Liver (tissue), 9 donors: ENCODE data around the gene CRPPA. TPM values are rescaled to one million over a fixed set of nuclear protein-coding genes. Genes with fewer than 3 reads are reported as not detected.

Experiments
- DNase-seq: peaks from one replicate; pipeline ENCODE4 v3.0.0-alpha.2; 2017; ENCODE audit warnings: low spot score
- H3K27ac ChIP-seq, 2 donors: one replicate each; pipeline ENCODE4 v1.7.0; 2013; ENCODE audit warnings: inconsistent platforms in 2 of 2, low read length in 2 of 2, control low read depth in 1 of 2, low read depth in 1 of 2, mild to moderate bottlenecking in 1 of 2
- H3K27me3 ChIP-seq, 4 donors: one replicate each; pipeline versions ENCODE4 v1.6.1 to v1.7.0; 2013; ENCODE audit warnings: low read length in 3 of 4, inconsistent platforms in 1 of 4, mild to moderate bottlenecking in 1 of 4, moderate library complexity in 1 of 4; ENCODE audit not compliant: control insufficient read depth in 4 of 4, insufficient read depth in 4 of 4
- H3K36me3 ChIP-seq, 4 donors: one replicate each; pipeline versions ENCODE4 v1.6.1 to v1.7.0; 2013; ENCODE audit warnings: low read length in 3 of 4, mild to moderate bottlenecking in 3 of 4, low read depth in 1 of 4, moderate library complexity in 1 of 4; ENCODE audit not compliant: control insufficient read depth in 4 of 4, insufficient read depth in 3 of 4
- H3K4me1 ChIP-seq, 4 donors: one replicate each; pipeline versions ENCODE4 v1.6.1 to v1.7.0; 2013; ENCODE audit warnings: low read length in 3 of 4, mild to moderate bottlenecking in 3 of 4, moderate library complexity in 1 of 4; ENCODE audit not compliant: control insufficient read depth in 4 of 4, insufficient read depth in 4 of 4
- H3K4me3 ChIP-seq, 3 donors: one replicate each; pipeline versions ENCODE4 v1.6.1 to v1.7.0; 2013; ENCODE audit warnings: low read length in 3 of 3, control low read depth in 1 of 3, low read depth in 1 of 3, mild to moderate bottlenecking in 1 of 3
- H3K9ac ChIP-seq, 2 donors: one replicate each; pipeline ENCODE4 v1.7.0; 2013; ENCODE audit warnings: low read length in 2 of 2, mild to moderate bottlenecking in 2 of 2, moderate library complexity in 2 of 2, control low read depth in 1 of 2, low read depth in 1 of 2
- H3K9me3 ChIP-seq, 4 donors: one replicate each; pipeline versions ENCODE4 v1.6.1 to v1.7.0; 2013; ENCODE audit warnings: low read length in 3 of 4; ENCODE audit not compliant: control insufficient read depth in 4 of 4
- EGR1 ChIP-seq, 2 donors: IDR thresholded peaks; 2 replicates each; pipeline ENCODE4 v1.6.1; 2016 to 2018; ENCODE audit warnings: antibody characterized with exemption in 2 of 2, low read depth in 2 of 2
- FOXA1 ChIP-seq: IDR thresholded peaks from 2 replicates; pipeline ENCODE4 v1.6.1; 2016; ENCODE audit warnings: antibody characterized with exemption
- FOXA2 ChIP-seq: IDR thresholded peaks from 2 replicates; pipeline ENCODE4 v1.6.1; 2016; ENCODE audit warnings: antibody characterized with exemption
- HNF4A ChIP-seq, 2 donors: conservative IDR thresholded peaks; 2 replicates each; pipeline ENCODE4 v1.6.1; 2016; ENCODE audit warnings: antibody characterized with exemption in 2 of 2, mild to moderate bottlenecking in 2 of 2
- JUND ChIP-seq, 2 donors: IDR thresholded peaks; 2 replicates each; pipeline ENCODE4 v1.6.1; 2016; ENCODE audit warnings: antibody characterized with exemption in 2 of 2
- NR2F2 ChIP-seq: IDR thresholded peaks from 2 replicates; pipeline ENCODE4 v1.6.1; 2016; ENCODE audit warnings: antibody characterized with exemption
- RAD21 ChIP-seq, 2 donors: IDR thresholded peaks; 2 replicates each; pipeline ENCODE4 v1.6.1; 2016; ENCODE audit warnings: antibody characterized with exemption in 2 of 2, mild to moderate bottlenecking in 2 of 2
- RXRA ChIP-seq, 2 donors: IDR thresholded peaks; 2 replicates each; pipeline ENCODE4 v1.6.1; 2017 to 2018; ENCODE audit warnings: antibody characterized with exemption in 2 of 2, mild to moderate bottlenecking in 1 of 2
- SP1 ChIP-seq: IDR thresholded peaks from 2 replicates; pipeline ENCODE4 v1.6.1; 2018; ENCODE audit warnings: antibody characterized with exemption, mild to moderate bottlenecking
- TAF1 ChIP-seq: conservative IDR thresholded peaks from 2 replicates; pipeline ENCODE4 v1.6.1; 2016; ENCODE audit warnings: antibody characterized with exemption, mild to moderate bottlenecking
- YY1 ChIP-seq: IDR thresholded peaks from 2 replicates; pipeline ENCODE4 v1.6.1; 2016; ENCODE audit warnings: antibody characterized with exemption, mild to moderate bottlenecking
- WGBS: extraction: QIAGEN DNeasy Blood & Tissue Kit; methylation state at CpG from one replicate; pipeline ENCODE4 v1.1.7; 2013; 5-methylcytosine and 5-hydroxymethylcytosine counted together
- polyA plus RNA-seq, 2 donors: library from polyadenylated mRNA; stranded (reverse) in 1 of 2; unstranded in 1 of 2; fragments of 200-250 nt in 1 of 2; fragments of >200 nt in 1 of 2; fragmentation: Nextera tagmentation in 1 of 2; extraction: Ambion mirVana in 1 of 2; gene quantifications; one replicate each; pipeline versions ENCODE4 v1.2.1 to v1.2.3, GENCODE V29; 2013 to 2015
- total RNA-seq, 2 donors: library from RNA; depleted of rRNA; stranded (reverse); fragments of >200 nt; gene quantifications; one replicate each; pipeline ENCODE4 v1.2.3, GENCODE V29; 2014
- TF ChIP-seq, protein P1 (sequence below): IDR thresholded peaks from 2 replicates; pipeline ENCODE4 v1.6.1; 2016; ENCODE audit warnings: antibody characterized with exemption
- TF ChIP-seq, protein P2 (sequence below): fragments of 150-350 bp; IDR thresholded peaks from 2 replicates; pipeline ENCODE4 v1.5.1; 2017; ENCODE audit warnings: improper control_type of control experiment, low read depth, low read length; ENCODE audit not compliant: missing input control
- TF ChIP-seq, protein P3 (sequence below): IDR thresholded peaks from 2 replicates; pipeline ENCODE4 v1.6.1; 2016; ENCODE audit warnings: antibody characterized with exemption, mild to moderate bottlenecking
- TF ChIP-seq, protein P4 (sequence below): IDR thresholded peaks from 2 replicates; pipeline ENCODE4 v1.6.1; 2016; ENCODE audit warnings: antibody characterized with exemption
- TF ChIP-seq, protein P5 (sequence below): IDR thresholded peaks from 2 replicates; pipeline ENCODE4 v1.6.1; 2016; ENCODE audit warnings: antibody characterized with exemption
- donor health status: healthy.
- donor health status: healthy.
- donor health status: healthy.
- donor health status: healthy.
- donor health status: healthy.

The CRPPA gene
- total and polyA plus RNA-seq, 4 donors: 0.47 to 3.7 (median 1.8) TPM

DNA sequence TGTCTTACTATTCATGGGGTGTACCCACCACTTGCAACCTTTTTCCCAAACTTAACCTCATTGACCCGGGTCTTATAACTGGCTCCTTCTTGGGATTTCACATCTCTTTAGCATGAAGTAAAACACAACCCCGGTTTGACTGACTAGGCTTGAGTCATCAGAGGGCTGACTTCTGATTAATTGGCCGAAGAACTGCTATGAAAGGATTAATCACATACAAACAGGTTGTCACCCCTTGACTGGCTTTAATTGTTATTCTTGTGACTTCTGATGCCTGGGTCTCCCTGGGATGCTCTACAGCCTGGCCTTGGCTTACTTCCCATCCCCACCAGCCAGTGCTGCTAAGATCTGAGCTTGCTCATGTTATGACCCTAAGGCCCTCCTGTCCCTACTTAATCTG, 8.8 kb upstream of the CRPPA start:
- Histone ChIP-seq H3K27ac (no peak overlapping the region), H3K27me3 (no peaks in the 10 kb centered on the region), H3K9me3 (no peaks in the 10 kb centered on the region), H3K36me3 (no peaks in the 10 kb centered on the region), H3K4me1 (no peaks in the 10 kb centered on the region), H3K9ac (no peak overlapping the region), H3K4me3 (no peak overlapping the region)
- TF ChIP-seq, protein P1, sequence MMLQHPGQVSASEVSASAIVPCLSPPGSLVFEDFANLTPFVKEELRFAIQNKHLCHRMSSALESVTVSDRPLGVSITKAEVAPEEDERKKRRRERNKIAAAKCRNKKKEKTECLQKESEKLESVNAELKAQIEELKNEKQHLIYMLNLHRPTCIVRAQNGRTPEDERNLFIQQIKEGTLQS: no peak
- no peak for TF ChIP-seq RAD21 (IDR thresholded peaks at IDR 0.05)
- TF ChIP-seq, protein P2, sequence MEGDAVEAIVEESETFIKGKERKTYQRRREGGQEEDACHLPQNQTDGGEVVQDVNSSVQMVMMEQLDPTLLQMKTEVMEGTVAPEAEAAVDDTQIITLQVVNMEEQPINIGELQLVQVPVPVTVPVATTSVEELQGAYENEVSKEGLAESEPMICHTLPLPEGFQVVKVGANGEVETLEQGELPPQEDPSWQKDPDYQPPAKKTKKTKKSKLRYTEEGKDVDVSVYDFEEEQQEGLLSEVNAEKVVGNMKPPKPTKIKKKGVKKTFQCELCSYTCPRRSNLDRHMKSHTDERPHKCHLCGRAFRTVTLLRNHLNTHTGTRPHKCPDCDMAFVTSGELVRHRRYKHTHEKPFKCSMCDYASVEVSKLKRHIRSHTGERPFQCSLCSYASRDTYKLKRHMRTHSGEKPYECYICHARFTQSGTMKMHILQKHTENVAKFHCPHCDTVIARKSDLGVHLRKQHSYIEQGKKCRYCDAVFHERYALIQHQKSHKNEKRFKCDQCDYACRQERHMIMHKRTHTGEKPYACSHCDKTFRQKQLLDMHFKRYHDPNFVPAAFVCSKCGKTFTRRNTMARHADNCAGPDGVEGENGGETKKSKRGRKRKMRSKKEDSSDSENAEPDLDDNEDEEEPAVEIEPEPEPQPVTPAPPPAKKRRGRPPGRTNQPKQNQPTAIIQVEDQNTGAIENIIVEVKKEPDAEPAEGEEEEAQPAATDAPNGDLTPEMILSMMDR: no peak
- TF ChIP-seq, protein P3, sequence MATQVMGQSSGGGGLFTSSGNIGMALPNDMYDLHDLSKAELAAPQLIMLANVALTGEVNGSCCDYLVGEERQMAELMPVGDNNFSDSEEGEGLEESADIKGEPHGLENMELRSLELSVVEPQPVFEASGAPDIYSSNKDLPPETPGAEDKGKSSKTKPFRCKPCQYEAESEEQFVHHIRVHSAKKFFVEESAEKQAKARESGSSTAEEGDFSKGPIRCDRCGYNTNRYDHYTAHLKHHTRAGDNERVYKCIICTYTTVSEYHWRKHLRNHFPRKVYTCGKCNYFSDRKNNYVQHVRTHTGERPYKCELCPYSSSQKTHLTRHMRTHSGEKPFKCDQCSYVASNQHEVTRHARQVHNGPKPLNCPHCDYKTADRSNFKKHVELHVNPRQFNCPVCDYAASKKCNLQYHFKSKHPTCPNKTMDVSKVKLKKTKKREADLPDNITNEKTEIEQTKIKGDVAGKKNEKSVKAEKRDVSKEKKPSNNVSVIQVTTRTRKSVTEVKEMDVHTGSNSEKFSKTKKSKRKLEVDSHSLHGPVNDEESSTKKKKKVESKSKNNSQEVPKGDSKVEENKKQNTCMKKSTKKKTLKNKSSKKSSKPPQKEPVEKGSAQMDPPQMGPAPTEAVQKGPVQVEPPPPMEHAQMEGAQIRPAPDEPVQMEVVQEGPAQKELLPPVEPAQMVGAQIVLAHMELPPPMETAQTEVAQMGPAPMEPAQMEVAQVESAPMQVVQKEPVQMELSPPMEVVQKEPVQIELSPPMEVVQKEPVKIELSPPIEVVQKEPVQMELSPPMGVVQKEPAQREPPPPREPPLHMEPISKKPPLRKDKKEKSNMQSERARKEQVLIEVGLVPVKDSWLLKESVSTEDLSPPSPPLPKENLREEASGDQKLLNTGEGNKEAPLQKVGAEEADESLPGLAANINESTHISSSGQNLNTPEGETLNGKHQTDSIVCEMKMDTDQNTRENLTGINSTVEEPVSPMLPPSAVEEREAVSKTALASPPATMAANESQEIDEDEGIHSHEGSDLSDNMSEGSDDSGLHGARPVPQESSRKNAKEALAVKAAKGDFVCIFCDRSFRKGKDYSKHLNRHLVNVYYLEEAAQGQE: no peak
- TF ChIP-seq JUND (IDR thresholded peaks at IDR 0.05): no peak
- no peak for TF ChIP-seq EGR1 (IDR thresholded peaks at IDR 0.05; ENCODE audit: low read depth in 2 of 2)
- TF ChIP-seq FOXA2: no peak
- TF ChIP-seq, protein P4, sequence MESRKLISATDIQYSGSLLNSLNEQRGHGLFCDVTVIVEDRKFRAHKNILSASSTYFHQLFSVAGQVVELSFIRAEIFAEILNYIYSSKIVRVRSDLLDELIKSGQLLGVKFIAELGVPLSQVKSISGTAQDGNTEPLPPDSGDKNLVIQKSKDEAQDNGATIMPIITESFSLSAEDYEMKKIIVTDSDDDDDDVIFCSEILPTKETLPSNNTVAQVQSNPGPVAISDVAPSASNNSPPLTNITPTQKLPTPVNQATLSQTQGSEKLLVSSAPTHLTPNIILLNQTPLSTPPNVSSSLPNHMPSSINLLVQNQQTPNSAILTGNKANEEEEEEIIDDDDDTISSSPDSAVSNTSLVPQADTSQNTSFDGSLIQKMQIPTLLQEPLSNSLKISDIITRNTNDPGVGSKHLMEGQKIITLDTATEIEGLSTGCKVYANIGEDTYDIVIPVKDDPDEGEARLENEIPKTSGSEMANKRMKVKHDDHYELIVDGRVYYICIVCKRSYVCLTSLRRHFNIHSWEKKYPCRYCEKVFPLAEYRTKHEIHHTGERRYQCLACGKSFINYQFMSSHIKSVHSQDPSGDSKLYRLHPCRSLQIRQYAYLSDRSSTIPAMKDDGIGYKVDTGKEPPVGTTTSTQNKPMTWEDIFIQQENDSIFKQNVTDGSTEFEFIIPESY: no peak
- TF ChIP-seq, protein P5, sequence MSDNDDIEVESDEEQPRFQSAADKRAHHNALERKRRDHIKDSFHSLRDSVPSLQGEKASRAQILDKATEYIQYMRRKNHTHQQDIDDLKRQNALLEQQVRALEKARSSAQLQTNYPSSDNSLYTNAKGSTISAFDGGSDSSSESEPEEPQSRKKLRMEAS: no peak
- TF ChIP-seq TAF1: no peak
- no peak for TF ChIP-seq SP1
- TF ChIP-seq NR2F2: no peak
- 93% methylated on average over 3 of the region's 3 CpGs for WGBS
- no peak for DNase-seq

DNA sequence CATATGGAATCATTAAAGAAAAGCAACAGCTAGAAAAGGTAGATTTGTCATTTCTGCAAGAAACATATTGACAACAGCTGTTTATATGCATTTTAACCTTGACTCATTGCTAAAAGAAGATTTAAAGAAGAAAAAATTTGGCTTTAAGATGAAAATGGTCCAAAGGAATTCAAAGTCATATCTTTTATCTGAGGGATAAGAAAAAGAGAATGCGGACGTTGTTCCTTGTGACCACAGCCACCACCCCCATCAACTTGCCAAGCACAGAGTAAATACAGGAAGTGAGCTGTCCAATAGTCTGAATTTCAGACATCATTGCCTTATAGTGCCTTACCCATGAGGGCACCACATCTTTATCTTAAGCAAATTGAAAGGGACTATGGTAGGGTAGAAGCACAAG, 7.3 kb upstream of the CRPPA start:
- no peak overlapping the region for H3K27ac ChIP-seq
- 37% methylated on average over 2 of the region's 2 CpGs for WGBS
- TF ChIP-seq, protein P5: no peak
- no peak for TF ChIP-seq NR2F2
- TF ChIP-seq, protein P2: no peak
- no peak for TF ChIP-seq JUND (IDR thresholded peaks at IDR 0.05)
- no peak for TF ChIP-seq RXRA (IDR thresholded peaks at IDR 0.05)
- TF ChIP-seq FOXA1: no peak
- no peak for TF ChIP-seq YY1
- TF ChIP-seq, protein P4: no peak
- no peak for TF ChIP-seq HNF4A (conservative IDR thresholded peaks at IDR 0.05)
- no peaks in the 10 kb centered on the region for H3K4me1 ChIP-seq
- DNase-seq: no peak
- H3K9me3 ChIP-seq: no peaks in the 10 kb centered on the region
- no peaks in the 10 kb centered on the region for H3K36me3 ChIP-seq
- H3K9ac ChIP-seq: no peak overlapping the region
- H3K4me3 ChIP-seq: no peak overlapping the region
- no peaks in the 10 kb centered on the region for H3K27me3 ChIP-seq
